ACHN (cell line): ENCODE measurements around the gene CLEC12A.
"Not testable (repeated sequence)": the region's sequence is repeated elsewhere in the genome, so short reads cannot be mapped to it uniquely, and the experiment has no call there.

Experiments used
- DNase-seq: peaks from one replicate; pipeline ENCODE4 v3.0.0-alpha.2; 2015
- in situ Hi-C: cut with HindIII; loops from 2 replicates; pipeline ENCODE4 v1.10.0; 2017; ENCODE audit warnings: low sequenced_read_pairs, low pct_ligation_motif_present, low pct_unique_long_range_greater_than_20kb

CLEC12A gene

DNA sequence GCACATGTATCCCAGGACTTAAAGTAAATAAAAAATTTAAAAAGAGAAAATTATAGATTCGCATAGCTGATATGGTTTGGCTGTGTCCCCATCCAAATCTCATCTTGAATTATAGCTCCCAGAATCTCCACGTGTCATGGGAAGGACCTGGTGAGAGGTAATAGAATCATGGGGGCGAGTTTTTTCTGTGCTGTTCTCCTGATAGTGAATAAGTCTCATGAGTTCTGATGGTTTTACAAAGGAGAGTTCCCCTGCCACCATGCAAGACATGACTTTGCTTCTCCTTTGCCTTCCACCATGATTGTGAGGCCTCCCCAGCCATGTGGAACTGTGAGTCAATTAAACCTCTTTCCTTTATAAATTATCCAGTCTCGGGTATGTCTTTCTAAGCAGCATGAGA is 55.5 kb downstream of the CLEC12A start:
- in situ Hi-C loops, DNase-seq: not testable (repeated sequence)

DNA sequence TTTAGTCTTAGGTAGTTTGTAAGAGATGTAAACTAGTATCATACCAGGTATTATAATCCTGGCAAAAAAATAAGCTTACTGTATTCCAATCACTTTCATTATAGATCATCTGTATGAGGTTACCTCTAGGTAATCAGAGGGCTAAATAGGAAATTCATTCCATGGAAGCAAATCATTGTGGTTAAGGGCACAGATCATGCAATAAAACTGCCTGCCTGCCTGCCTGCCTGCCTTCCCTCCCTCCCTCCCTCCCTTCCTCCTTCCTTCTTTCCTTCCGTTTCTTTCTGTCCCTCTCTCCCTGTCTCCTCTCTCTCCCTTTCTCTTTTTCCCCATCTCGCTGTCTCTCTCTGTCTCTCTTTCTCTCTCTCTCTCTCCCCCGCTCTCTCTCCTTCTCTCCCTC is 56.1 kb downstream of the CLEC12A start:
- in situ Hi-C loops: no loop called here
- no peak for DNase-seq

DNA sequence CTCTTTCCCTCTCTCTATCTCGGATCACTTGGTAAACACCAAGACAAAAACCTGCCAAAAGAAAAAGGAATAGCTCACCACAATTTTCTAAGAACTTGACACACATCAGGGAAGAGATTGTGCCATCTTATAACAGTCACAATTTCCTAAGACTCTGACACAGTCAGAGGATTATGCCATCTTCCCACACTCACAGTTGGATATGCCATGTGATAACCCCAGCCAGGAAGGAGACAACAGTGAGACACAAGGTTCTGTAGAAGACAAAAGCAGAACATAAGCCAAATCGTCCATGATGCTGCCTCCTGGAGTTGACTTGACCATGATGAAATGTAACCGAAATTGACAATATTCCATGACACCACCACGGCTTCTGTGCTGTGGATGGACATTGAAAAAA is 56.5 kb downstream of the CLEC12A start:
- DNase-seq: no peak
- in situ Hi-C loops: no loop called here

DNA sequence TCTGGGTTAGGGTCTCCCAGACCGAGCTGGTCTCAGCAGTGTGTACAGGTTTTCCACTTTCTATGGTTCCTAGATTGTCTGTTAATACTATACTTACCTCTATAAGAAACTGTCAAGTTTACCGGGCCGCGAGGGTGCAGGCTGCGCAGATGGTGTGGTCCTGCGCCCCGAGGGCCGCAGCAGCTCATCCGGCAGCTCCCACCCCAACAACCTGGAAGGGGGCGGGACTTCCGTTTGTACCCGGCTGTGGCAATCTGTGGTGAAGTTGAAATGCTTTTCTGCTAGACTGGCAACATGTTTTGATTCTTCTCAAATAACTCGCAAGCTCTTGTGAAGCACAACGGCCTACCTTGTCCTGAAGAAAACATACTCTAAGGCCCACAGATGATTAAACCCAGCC is 59.2 kb downstream of the CLEC12A start, which contains the start of gene CLEC9A:
CLEC9A (plus strand) TSS at position 237 of the 400 bp plus-strand sequence. CDS start 22,006 bp downstream, outside the sequence.
- no peak for DNase-seq
- in situ Hi-C loops: no loop called here

DNA sequence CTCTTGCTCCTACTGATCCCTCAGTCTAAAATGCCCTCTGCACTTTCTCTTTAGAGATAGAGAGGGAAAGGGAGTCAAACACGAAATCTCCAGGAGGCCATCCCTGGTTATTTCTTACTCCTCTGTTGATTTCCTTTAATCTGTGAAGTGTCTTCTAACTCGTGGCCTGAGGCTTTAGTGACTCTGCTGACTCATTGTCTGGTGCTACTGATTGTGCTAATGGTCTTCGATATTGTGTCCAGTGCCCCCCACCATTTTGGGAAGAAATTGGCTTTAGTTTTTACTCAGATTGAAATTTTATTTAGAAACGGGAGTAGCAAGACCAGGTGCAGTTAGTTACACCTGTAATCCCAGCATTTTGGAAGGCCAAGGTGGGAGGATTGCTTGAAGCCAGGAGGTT is 60.1 kb downstream of the CLEC12A start:
- no peak for DNase-seq
- in situ Hi-C loops: no loop called here

DNA sequence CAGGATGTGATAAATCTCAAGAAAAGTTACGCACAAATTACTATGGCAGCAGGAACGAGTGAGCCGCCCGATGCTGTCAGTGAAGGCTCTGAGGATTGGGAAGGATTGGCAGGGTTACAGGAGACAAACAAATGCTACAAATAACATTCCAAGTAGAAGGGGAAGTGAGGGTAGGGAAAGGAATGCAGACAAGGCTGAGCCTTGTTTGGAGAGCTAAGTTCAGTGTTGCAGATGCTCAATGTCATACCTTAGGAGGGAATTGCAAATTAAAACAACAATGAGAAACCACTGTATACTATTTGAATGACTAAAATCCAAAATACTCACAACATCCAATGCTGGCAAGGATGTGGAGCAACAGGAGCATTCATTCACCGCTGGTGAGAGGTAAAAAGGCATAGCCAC is 60.6 kb downstream of the CLEC12A start:
- in situ Hi-C loops: no loop called here
- no peak for DNase-seq

DNA sequence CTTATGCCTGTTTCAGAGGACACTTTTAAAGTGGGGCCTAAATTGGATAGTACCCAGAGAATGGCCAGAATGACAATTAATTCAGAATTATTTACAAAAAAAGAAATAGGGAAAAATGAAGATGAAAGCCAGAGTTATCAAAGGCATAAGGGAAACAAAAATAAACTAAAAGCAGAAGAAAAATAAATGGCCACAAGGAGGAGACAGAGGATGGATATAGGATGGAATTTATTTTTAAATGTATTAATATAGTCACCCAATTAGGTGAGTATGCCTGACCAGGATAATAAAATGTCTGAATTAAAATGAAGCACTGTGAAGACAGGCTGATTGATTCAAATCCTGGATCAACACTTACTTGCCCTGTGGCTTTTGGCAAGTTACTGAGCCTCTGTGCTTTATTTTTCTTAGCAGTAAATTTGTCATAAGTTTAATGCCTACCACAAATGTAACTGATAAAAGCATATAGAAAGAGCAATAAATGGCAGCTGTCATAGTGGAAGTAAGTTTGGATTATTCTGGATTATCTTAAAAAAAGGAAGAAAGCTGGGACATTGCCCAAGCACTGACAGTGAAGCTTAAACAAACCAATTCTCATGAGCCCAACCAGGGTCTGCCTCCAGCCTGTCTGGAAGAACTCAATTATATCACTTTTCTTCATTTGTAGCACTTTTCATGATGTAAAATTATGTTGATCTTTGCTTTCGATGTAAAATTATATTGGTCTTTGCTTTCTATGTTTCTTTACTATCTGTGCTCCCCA is 62.8 kb downstream of the CLEC12A start:
- in situ Hi-C loops: no loop called here
- peak; percentile 21 for DNase-seq
